ENCODE results near the gene TSPOAP1. TPM values are rescaled to one million over a fixed set of nuclear protein-coding genes. Genes with fewer than 3 reads are reported as not detected.

TSPOAP1 gene
- total RNA-seq, 4 donors from 2014 or later, result 11.4 to 16.3 (median 13.0) TPM

GRCh38 chr17:58314706-58315015 lies 13.9 kb downstream of the TSPOAP1 start:
- 76 to 83% methylated on average over 6 of the region's 6 CpGs for WGBS, 2 donors
- TF ChIP-seq CTCF (IDR thresholded peaks at IDR 0.05) (no peak), POLR2A (IDR thresholded peaks at IDR 0.05) (no peak), EP300 (IDR thresholded peaks at IDR 0.05) (no peak)
- H3K36me3 ChIP-seq, result peaks cover 0 to 25% (median 0%) of the 10 kb centered on the region in 3 donors
- H3K9me3 ChIP-seq, result no peaks in the 10 kb centered on the region
- DNase-seq (ENCODE audit: low spot score in 2 of 2), result no peak
- H3K27ac ChIP-seq, result no peak overlapping the region
- no peaks in the 10 kb centered on the region for H3K4me1 ChIP-seq
- no peak overlapping the region for H3K4me3 ChIP-seq
- H3K27me3 ChIP-seq, result no peaks in the 10 kb centered on the region

GRCh38 chr17:58313815-58314705 lies 14.5 kb downstream of the TSPOAP1 start:
- H3K27ac ChIP-seq, result no peak overlapping the region
- no peaks in the 10 kb centered on the region for H3K27me3 ChIP-seq
- no peak for DNase-seq (ENCODE audit: low spot score in 2 of 2)
- H3K4me3 ChIP-seq, result no peak overlapping the region
- no peak for TF ChIP-seq EP300 (IDR thresholded peaks at IDR 0.05)
- no peak for TF ChIP-seq POLR2A (IDR thresholded peaks at IDR 0.05)
- no peak for TF ChIP-seq CTCF (IDR thresholded peaks at IDR 0.05)
- peaks cover 0 to 31% (median 0%) of the 10 kb centered on the region in 3 donors for H3K36me3 ChIP-seq
- no peaks in the 10 kb centered on the region for H3K9me3 ChIP-seq
- no peaks in the 10 kb centered on the region for H3K4me1 ChIP-seq
- WGBS, 2 donors, result 65 to 68% methylated on average over 7 of the region's 7 CpGs

GRCh38 chr17:58312829-58313228 lies 15.8 kb downstream of the TSPOAP1 start:
- peaks cover 0 to 43% (median 0%) of the 10 kb centered on the region in 3 donors for H3K36me3 ChIP-seq

GRCh38 chr17:58312021-58312630 lies 16.5 kb downstream of the TSPOAP1 start:
- WGBS, 2 donors, result 68 to 87% methylated on average over 14 to 15 of the region's 23 CpGs
- Histone ChIP-seq H3K27me3 (no peaks in the 10 kb centered on the region), H3K4me3 (no peak overlapping the region), H3K4me1 (no peaks in the 10 kb centered on the region), H3K9me3 (no peaks in the 10 kb centered on the region), H3K27ac (no peak overlapping the region), H3K36me3 (peaks cover 0 to 50% (median 0%) of the 10 kb centered on the region in 3 donors)
- TF ChIP-seq POLR2A (IDR thresholded peaks at IDR 0.05), result no peak
- TF ChIP-seq CTCF (IDR thresholded peaks at IDR 0.05), result no peak
- no peak for TF ChIP-seq EP300 (IDR thresholded peaks at IDR 0.05)
- DNase-seq (ENCODE audit: low spot score in 2 of 2), result no peak

More at GRCh38 chr17:58312829-58313228, 15.8 kb downstream of the TSPOAP1 start:
- TF ChIP-seq CTCF (IDR thresholded peaks at IDR 0.05) (no peak), EP300 (IDR thresholded peaks at IDR 0.05) (no peak)
- DNase-seq (ENCODE audit: low spot score in 2 of 2), result no peak
- 39 to 58% methylated on average over 1 of the region's 1 CpG for WGBS, 2 donors
- Histone ChIP-seq H3K9me3 (no peaks in the 10 kb centered on the region), H3K27me3 (no peaks in the 10 kb centered on the region), H3K4me3 (no peak overlapping the region), H3K4me1 (no peaks in the 10 kb centered on the region), H3K27ac (no peak overlapping the region)

GRCh38 chr17:58311429-58311894 lies 17.1 kb downstream of the TSPOAP1 start:
- TF ChIP-seq EP300 (IDR thresholded peaks at IDR 0.05) (no peak), CTCF (IDR thresholded peaks at IDR 0.05) (no peak)
- no peaks in the 10 kb centered on the region for H3K9me3 ChIP-seq
- H3K4me1 ChIP-seq, result no peaks in the 10 kb centered on the region
- H3K4me3 ChIP-seq, result no peak overlapping the region
- no peak overlapping the region for H3K27ac ChIP-seq
- WGBS, 2 donors, result 83 to 99% methylated on average over 4 to 8 of the region's 9 CpGs
- no peaks in the 10 kb centered on the region for H3K27me3 ChIP-seq
- no peak for DNase-seq (ENCODE audit: low spot score in 2 of 2)
- H3K36me3 ChIP-seq, result peaks cover 0 to 57% (median 0%) of the 10 kb centered on the region in 3 donors

Data from tibial nerve (tissue), 4 donors.